ENCODE measurements around the gene TP53I13.

TP53I13 gene

DNA sequence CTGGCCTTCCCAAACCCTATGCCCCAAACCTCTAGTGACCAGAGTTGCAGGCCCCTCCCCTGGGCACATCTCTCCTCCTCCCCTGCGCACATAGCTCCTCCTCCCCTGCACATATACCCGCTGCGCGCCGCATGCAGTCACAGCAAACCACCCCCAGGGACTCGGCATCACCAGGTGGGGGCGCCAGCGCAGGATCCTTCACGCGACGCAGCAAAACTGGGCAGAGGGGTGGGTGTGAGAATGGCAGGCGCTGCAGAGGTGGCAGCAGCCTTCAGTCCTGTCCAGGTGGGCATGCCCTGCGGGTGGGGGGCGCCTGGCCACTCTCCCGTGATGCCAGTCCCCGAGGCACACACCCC lies 48.6 kb downstream of the TP53I13 start:
- DNase-seq, result peak; percentile 81

GRCh38 chr17:29617481-29618271 lies 49.2 kb downstream of the TP53I13 start:
- DNase-seq, result peak; percentile 76

DNA sequence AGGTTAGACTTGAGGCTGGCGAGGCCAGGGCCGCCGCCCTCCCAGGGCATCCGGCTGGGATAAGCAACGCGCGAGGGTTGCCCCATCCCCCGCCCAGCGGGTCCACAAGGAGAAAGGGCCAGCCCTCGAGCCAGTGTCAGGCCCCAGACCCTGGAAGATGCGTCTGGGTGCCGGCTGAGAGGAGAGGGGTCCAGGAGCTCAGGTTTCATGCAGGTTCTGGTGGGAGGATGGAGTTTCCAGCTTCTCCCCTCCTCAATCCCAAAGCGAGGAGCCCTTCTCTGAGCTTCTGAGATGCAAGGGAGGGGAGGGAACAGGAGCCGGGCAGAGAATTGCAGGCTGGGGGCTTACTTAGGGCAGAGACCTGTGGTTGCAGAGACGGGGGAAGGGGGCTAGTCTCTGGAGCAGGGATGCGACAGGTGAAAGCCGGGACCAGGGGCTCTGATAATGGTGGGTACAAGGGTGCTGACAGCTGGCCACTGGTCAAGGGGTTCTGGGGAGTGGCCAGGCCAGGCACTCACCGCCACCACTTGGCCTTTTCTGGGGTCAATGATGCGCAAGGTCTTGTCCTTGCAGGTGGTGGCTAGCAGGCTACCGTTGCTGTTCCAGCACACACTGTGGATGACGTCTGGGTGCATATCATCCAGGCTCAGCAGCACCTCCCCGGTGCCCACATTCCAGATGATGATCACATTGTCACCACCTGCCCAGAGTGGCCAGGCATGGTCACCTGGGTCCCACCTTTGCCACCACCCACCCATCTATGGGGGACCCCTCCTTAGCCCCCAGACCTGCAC lies 50.0 kb downstream of the TP53I13 start:
- DNase-seq, result no peak

DNA sequence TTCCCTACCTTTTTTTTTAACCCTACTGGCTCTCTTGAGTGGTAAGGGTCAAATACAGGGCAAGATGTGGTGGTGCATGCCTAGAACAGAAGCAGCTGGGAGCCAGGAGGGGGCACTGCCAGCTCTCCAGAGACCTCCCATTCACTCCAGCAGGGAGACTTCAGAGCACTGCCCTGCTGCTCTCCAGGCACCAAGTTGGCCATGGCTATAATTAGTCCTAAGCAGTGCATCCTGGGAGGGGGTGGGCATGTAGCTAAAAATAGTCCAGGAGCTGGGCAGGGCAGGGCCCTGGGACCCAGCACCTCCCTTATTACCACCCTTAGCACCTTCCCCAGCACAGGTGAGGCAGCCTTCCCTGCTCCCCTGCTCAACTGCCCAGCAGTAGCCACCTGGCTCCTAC lies 50.8 kb downstream of the TP53I13 start:
- DNase-seq, result no peak

- DNase-seq, result no peak
These were observed 51.8 kb downstream of the TP53I13 start for GRCh38 chr17:29620271-29620670.

DNA sequence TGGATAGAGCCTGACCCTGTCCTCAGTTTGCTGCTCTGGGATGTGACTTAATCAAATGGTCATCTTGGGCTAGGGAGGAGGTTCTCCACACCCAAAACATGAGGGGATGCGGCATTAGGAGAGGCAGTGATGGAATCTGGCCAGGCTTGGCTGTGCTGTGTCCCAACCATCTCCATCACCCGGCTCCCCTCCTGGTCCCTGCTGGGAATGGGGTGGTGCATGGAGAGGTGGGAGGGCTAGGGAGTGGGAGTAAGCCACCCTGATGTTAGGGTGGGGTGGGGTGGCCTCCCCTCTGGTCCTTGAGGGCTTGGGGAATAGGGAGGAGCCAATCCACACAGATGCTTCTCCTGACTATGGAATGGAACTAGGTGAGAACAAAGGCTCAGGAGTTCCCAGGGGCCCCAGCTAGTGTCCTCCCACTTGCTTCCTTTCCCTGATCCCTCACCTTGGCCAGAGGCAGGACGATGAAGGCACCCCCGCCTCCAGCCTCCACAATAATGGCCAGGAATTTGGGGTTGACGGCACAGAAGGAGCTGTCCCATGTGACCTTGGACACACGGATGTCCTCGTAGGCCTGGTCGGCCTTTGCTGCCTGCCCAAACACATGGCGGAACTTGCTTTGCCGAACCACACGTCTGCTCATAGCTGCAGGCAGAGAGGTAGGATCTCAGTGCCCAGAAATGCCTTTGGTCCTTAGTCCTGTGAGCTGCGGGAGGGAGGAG lies 52.4 kb downstream of the TP53I13 start:
- DNase-seq, result no peak

GRCh38 chr17:29621751-29622194 lies 53.3 kb downstream of the TP53I13 start:
- no peak for DNase-seq
